NOMO-1 treated with dmso at 0.1 percent for 144 hours (cell line): Measurements from ENCODE around the gene PPM1J.
A peak's percentile ranks its signal among the peaks of the same experiment; 100 is the strongest.

ENCODE experiments used
- DNase-seq: peaks from one replicate; lab custom pipeline; 2025; ENCODE audit not compliant: unreplicated experiment; lab: John Stamatoyannopoulos, UW

The PPM1J gene

DNA sequence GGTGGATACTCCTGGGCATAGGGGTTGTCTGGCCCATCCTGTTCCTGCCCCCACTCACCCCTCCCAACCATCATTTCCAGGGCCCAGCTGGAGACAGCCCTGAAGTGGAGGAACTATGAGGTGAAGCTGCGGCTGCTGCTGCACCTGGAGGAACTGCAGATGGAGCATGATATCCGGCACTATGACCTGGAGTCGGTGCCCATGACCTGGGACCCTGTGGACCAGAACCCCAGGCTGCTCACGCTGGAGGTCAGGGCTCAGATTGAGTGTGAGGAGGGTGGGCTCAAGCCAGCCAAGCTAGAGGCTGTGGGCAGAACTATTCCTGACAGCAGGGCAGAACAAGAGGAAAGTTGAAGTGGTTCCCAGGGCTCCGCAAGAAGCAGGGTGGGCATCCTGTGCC, 22.5 kb downstream of the PPM1J start:
- DNase-seq, result no peak

DNA sequence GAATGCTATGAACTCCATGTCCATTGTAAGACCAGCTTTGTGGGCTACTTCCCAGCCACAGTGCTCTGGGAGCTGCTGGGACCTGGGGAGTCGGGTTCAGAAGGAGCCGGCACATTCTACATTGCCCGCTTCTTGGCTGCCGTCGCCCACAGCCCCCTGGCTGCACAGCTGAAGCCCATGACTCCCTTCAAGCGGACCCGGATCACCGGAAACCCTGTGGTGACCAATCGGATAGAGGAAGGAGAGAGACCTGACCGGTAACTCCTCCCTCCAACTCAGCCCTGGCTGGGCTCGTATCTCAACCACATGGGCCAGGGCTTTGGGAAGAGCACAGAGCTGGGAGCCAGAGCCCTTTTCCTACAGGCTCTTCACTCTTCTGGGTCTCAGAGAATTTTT, 25.3 kb downstream of the PPM1J start:
- DNase-seq, result no peak

DNA sequence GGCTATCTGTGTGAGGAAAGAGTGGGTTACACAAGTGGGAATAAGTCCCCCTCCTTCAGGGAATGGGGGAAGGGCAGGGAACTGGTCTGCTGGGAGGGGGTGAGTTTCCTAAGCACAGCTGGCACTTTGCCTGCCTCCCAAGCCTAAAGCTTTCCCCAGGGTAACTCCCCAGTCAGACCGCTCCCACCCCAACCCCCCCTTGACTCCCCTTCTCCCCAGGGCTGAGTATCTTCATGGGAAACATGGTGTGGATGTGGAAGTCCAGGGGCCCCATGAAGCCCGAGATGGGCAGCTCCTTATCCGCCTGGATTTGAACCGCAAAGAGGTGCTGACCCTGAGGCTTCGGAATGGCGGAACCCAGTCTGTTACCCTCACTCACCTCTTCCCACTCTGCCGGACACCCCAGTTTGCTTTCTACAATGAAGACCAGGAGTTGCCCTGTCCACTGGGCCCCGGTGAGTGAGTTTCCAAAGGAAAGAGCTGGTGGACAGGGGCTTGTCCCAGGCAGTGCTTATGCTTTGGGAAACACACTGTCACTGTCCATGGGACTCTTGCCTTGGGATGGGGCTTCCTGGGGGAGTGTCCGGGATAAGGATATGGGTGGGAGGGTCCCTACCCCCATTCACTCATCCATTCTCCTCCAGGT, 25.8 kb downstream of the PPM1J start:
- no peak for DNase-seq

DNA sequence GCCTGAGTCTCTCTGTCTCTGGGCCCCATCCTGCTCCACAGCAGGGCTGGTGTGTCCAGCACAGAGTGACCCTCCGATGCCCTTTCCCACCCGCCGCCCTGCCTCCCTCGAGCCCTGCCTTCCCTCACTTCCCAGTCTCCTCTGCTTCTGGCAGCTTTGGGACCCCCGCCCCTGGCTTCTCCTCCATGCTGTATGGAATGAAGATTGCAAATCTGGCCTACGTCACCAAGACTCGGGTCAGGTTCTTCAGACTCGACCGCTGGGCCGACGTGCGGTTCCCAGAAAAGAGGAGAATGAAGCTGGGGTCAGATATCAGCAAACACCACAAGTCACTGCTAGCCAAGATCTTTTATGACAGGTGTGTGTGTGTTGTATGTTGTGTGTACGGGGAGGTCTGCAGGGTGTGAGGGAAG, 26.3 kb downstream of the PPM1J start:
- DNase-seq, result no peak

DNA sequence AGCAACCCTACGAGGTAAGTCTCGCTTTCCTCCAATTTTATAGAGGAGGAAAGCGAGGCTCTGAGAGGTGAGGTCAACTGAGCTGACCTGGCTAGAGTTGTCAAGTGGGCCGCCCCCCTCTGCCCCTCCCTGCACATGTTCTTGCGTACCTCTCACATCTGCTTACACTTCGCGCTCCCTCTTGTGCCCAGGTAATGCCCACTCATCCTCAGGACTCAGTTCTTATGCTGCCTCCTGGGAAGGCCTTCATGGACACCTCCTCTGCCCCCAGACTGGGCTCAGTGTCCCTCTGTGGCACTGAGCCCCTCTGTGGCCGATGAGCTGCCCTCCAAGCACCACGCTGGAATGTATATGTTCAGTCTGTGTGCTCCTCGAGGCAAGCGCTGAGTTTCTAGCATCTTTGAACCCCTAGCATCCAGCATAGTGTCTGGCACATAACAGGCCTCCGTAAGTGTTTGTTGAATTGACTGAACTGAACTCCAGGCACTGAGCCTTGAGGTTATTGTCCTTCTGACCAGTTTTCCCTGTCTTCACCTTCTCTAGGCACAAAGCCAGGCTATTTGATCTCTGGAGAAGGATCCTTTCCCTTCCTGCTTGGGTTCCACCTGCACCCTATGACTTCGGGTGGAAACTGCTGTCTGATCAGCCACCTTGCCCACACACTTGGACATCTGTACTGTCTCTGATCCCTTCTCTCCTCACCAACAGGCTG, 27.2 kb downstream of the PPM1J start:
- DNase-seq, result no peak

DNA sequence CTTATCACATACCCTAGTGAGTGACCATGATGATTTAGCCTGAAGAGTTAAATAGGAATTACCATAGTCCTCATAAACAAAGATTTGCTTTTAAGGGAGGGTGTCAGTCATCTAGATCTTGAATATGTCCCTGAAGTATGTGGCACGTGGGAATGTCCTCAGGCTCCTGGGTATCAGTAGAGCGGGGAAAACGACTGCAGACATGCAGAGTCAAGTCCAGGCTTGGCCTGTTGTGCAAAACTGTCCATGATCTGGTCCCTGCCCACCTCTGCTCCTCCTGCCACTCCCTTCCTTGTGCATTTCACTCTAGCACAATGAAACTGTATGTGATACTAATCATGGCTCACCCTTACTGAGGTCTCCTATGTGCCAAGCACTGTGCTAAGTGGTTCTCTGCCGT, 27.8 kb downstream of the PPM1J start:
- DNase-seq, result no peak

DNA sequence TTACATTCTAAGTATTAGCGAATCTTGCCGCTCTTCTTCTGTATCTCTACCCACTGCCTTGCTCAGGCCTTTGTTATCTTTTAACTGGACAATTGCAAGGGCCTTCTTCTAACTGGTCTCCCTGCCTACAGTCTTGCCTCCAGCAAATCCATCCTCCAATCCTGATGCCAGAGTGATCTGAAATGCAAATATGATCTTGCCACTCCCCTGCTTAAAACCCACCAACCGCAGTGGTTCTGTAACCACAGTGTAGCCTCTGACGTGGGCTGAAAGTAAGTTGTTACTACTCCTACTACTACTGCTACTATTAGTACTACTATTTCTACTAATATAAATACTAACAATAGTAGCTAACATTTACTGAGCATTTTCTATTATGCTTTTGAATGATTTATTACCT, 28.3 kb downstream of the PPM1J start:
- DNase-seq, result no peak

DNA sequence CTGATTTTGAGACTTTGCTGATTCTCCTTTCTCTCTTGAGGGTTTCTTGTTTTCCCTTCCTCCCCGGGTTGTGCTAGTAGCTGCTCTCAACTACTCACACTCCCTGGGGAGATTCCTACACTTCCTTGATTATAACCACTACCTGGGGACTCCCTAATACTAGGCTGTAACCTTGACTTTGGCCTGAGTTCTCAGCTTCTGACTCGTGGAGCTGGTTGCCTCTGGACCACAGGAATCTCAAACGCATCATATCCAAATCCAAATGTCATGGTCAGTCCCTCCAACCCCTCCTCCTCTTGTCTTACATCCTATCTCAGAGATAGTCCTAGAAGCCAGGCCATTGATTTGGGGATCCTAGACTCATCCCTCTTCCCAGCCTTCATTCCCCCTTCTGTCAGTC, 28.7 kb downstream of the PPM1J start:
- DNase-seq, result no peak

DNA sequence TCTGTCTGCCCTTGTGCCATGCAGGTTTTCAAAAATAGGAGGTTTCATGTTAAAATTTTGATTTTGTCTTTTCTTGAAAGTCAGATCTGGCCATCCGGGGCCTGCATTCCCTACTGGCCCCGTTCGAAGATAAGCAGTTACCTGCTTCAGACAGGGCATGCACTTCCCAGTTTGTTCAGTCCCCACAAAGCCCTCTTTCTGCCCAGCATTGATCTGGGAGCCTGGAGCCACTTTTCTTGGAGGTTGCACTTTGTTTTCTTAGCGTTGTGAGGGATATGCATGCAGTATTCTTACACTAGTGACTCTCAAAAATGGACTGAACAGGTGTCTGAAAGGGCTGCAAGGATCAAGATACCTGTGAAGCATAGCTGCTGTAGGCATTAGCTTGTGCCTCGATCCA, 29.2 kb downstream of the PPM1J start:
- DNase-seq, result no peak

DNA sequence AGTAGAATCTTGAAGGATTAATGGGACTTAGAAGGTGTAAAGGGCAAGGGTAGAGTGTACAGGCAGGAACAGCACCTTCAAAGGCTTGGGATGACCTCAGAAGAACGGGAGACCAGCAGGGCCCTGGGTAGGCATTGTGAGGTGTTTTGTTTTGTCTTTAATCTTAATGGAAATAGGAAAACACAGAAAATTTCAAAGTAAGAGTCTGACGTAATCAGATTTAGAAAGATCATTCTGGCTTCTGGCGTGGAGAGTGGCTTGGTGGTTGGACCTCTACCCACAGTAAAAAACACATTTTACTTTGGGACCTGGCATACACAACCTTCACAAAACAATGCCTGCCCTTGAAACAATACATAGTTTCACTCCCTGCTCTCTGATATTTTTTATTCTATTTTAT, 36.5 kb downstream of the PPM1J start:
- DNase-seq, result no peak

DNA sequence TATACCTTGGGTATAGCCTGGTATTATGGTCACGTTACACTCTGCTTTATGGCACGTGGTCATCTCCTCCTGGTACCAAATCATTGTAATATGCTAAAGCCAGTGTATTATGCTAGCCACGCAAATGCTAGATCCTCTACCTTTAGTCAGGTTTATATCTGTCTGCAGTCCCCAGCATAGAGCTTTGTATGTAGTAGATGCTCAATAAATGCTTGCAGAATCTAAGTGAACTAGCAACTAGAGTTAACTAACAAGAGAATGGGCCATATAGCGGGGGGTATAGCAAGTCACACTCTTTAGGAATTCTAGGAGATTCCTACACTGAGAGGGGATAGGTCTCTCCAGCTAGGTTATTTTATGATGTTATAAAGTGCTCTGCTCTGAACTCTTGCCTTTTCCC, 37.6 kb downstream of the PPM1J start:
- no peak for DNase-seq

DNA sequence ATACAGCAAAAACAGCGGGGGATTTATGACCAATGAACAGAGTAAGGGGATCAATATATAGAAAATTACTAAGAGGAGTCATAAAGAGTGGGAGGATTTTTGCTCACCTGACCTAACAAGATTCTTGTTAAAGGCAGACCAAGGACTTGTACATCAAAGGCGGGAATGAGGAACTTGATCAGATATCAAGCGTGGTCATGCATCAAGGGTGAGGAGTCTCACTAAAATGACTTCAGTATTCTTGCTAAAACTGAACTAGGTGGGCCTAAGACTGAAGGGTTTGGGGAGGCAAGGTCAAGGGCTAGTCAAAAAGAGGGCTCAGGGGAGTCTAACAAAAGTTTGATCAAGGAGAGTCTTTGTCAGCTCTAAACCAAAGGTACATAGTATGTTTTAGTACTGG, 38.6 kb downstream of the PPM1J start:
- no peak for DNase-seq

DNA sequence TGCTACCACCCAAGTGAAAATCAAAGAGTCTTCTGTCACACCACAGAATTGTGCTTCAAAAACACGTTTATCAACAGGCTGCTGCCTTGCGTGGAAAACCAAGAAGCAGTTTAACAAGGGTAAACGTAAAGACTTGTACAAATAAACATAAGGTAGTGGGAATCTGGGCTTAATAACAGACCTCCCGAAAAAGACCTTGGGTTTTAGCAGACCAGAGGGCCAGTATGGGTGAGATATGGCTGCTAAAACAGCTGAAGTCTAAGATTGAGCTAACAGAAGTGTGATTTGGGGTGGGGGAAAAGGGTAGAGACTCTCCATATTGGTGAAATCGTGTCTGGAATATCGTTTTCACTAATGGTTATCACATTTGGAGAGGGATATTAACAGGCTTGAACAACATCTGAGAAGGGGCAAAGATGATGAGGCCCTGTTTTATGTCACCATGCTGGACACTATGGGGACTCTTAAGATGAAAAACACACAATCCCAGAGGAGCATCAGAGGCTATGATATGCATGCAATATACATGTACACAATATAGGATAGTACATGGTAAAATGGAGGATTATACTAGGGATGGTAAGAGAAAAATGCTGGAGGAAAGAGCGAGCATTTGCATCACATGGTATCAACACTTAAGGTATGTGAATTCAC, 39.3 kb downstream of the PPM1J start:
- DNase-seq, result no peak

DNA sequence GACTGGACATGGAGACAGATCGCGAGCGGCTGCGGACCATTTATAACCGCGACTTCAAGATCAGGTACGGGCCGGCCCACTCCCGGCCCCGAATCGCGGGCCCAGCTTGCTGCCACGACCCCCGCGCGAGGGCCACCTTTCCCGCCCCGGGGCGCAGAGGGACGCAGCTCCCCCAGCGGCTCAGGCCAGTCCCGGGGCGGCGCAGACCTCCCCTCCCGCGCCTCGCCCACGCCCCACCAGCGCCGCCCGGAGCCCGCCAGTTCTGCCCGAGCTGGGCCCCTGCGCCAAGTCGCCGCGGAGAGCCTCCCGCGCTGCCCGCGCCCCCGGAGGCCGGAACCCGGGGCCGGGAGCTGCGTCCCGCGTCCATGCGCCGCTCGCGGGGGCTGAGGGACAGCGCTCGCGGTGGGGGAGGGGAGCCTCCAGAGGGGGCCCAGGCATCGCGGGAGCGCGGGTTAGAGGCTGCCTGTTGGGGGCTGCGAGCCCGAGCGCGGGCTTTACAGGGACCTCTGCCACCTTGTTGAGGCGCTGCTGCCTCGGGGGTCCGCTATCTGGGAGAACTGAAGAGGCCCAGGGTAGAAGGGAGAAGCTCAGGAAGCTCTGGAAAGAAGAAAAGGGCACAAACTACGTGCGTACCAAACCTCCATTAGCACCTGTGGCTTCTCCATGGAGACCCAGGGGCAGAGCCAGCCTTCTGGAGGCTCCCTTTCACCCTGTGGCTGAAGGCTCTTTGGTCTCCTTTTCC, 40.0 kb downstream of the PPM1J start:
- peak; percentile 28 for DNase-seq

DNA sequence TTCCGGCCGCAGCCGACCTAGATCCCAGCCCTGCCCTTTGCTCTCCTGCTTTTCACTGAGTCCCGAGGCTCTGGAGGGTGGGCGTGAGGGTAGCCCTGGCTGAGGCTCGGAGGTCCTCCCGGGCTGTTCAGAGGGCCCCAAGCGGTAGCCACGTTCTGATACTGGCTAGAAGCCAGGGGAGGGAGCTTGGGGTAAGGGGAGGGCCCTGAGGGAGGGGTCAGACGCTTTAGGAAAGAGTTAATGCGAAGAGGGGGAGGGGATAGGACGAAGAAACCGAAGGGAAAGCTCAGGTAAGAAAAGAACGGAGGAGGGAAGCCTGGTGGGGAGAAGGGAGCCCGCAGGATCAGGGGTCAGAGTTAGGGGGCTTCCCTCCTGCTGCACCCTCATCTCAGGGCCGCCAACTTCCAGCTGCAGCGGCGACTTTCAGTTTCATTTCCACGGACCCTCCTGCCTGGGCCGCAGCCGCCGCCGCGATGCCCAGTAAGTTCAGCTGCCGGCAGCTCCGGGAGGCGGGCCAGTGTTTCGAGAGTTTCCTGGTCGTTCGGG, 40.6 kb downstream of the PPM1J start, which contains the start of gene MOV10:
MOV10 (plus strand) TSS at position 220 of the 546 bp plus-strand sequence; CDS start at position 474, 254 bp downstream.
- DNase-seq, result peak; percentile 70

DNA sequence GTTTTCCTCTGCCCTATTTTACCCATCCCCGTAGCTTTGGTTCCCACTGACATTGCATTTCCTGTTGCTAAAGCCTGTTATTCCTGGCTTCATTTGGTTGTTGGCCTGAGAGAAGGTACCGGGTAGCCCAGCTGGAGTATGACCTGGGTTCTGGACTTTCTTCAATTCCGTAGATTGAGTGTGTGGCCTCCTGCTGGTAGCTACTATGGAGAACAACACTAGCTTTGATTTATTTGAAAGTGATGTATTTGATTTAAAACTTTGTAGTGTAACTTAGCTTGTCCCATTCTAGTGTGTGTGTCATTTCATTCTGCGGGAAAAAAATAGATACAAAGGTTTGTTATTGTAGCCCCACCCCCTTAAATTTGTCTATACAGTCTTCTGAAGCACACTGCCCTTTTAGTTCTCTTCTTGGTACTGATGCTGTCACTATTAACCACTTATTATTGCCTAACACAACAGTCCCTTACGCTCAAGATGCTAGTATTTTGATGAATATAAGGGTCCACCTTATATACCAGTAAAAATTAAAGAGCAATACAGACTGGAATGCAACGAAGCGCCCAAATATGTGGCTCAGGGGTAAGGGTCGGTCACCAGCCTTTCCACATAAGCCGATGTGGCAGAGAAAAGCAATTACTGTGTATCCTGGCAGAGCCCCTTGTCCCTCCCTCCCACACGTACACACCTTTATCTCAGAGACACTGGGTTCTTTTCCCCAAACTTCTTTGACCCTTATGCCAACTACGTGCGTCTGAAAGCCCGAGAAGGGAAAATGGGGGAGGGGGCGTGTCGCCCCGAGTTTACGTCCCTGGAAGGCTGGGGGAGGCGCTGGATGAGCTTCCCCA, 41.3 kb downstream of the PPM1J start:
- DNase-seq, result peak; percentile 47

DNA sequence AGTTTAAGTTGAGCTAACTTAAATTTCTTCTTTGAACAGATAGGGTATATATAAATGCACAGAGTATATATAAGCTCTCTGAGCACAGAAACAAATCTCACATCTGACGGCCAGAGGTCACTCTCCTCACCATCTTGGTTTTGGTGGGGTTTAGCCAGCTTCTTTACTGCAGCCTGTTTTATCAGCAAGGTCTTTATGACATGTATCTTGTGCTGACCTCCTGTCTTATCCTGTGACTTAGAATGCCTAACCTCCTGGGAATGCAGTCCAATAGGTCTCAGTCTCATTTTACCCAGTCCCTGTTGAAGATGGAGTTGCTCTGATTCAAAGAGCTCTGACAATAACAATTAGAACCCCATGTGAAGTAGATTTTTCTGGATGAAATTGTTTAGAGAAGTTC, 42.3 kb downstream of the PPM1J start:
- DNase-seq, result no peak

DNA sequence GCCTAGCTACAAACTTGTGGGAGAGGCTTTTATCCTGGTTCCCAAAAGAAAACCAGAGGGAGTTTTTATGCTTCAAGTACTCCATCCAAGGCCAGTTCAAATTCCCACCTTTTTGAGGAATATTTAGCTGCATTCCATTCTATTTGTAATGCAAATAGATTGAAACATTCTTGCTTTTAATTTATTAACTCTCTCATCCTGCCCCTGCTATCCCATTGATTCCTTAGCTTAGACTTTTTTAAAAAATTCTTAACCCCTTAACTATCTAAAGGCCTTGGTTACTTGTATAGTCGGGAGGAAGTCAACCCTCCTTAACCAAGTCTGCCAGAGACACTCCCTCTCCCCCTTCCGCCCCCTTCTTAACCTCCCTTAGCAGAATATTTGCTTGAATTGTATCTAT, 43.1 kb downstream of the PPM1J start:
- no peak for DNase-seq

DNA sequence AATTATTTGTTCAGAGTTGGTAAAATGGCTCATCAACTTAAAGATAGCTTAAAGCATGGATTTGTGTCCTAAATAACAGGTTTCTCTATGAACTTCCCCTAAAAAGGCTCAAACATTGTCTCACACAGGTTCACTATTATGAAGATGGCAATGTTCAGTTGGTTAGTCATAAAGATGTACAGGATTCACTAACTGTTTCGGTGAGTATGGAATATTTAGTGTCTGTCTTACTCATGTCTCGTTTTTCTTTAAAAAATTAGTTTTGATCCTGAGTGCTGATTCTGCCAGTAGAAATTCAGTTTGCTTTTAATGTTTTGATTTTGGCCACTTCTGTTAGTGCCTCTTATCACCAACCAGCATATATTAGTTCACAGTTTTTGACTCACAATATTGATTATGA, 48.2 kb downstream of the PPM1J start:
- no peak for DNase-seq

DNA sequence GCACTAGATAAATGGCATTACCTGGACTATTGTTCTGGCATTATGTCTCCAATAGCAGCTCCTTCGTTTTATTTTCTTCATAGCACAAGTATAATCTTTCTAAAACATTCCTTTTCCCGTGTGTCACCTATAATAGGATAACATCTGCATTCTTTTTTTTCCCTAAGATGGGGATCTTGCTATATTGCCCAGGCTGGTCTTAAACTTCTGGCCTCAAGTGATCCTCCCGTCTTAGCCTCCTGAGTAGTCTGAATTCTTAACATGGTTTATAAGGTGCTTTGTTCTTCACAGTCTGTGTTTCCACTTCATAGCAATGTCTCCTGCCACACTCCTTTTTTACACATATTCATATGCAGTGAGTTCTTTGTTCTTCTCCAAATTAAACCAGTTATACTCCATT, 49.3 kb downstream of the PPM1J start:
- no peak for DNase-seq
